HuH-7 (cell line): Measurements from ENCODE around the gene FARSB.

ENCODE experiments used
- DNase-seq: peaks from one replicate; pipeline ENCODE4 v3.0.0; 2011; ENCODE audit warnings: low spot score

FARSB gene

GRCh38 chr2:222548992-222549391 is 106.9 kb downstream of the FARSB start:
- no peak for DNase-seq

DNA sequence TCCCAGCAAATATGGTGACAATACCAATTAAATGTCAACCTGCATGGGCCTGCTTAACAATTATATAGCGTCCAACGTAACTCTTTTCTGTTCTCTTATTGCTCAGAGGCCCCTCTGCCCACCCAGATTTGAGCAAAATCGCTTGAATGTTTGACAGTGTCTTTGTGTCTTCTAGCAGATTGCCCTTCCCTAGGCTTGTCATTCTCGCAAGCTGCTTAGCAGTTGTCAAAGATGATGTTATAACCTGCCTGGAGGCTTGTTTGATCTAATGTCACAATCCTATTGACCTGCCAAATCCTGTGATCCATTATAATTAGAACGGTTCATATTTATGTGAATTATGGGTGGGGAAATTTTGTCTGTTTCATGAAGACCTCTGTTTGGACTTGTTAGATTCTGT is 108.8 kb downstream of the FARSB start:
- no peak for DNase-seq

GRCh38 chr2:222545823-222546795 is 109.8 kb downstream of the FARSB start:
- DNase-seq: no peak

- DNase-seq: no peak
These were observed 111.2 kb downstream of the FARSB start for GRCh38 chr2:222544661-222545060.

DNA sequence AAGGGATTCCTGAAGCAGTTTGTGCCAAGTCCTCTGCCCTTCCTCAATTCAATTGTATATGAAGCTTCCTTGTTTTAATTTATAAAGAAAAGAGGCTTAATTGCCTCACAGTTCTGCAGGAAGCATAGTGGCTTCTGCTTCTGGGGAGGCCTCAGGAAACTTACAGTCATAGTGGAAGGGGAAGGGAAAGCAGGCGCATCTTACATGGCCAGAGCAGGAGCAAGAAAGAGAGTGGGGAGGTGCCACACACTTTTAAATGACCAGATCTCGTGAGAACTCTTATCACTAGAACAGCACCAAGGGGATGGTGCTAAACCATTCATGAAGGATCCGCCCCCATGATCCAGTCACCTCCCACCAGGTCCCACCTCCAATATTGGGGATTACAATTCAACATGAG is 117.4 kb downstream of the FARSB start:
- DNase-seq: no peak

- DNase-seq: no peak
These were observed 120.4 kb downstream of the FARSB start for GRCh38 chr2:222535477-222535876.

DNA sequence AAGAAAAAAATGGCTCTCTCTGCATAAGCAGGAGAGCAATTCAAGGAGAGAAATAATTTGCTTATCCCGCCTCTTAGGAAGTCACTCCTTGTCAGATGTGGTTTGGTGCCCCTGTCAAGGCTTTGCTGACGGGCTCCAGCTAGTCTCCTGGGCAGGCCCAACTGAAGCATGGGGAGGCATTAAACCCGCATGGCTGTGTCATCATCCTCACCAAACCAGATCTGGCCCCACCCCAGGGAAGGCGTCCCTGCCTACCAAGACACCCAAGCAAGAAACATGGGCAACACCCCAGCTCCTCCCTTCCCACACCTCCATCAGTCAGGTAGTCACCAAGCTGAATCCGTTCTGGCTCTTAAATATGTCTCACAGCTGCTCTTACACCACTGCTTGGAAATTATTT is 123.6 kb downstream of the FARSB start:
- no peak for DNase-seq

- DNase-seq: no peak
These were observed 129.2 kb downstream of the FARSB start for GRCh38 chr2:222526480-222527277.

- no peak for DNase-seq
These were observed 130.1 kb downstream of the FARSB start for GRCh38 chr2:222525811-222526210.

DNA sequence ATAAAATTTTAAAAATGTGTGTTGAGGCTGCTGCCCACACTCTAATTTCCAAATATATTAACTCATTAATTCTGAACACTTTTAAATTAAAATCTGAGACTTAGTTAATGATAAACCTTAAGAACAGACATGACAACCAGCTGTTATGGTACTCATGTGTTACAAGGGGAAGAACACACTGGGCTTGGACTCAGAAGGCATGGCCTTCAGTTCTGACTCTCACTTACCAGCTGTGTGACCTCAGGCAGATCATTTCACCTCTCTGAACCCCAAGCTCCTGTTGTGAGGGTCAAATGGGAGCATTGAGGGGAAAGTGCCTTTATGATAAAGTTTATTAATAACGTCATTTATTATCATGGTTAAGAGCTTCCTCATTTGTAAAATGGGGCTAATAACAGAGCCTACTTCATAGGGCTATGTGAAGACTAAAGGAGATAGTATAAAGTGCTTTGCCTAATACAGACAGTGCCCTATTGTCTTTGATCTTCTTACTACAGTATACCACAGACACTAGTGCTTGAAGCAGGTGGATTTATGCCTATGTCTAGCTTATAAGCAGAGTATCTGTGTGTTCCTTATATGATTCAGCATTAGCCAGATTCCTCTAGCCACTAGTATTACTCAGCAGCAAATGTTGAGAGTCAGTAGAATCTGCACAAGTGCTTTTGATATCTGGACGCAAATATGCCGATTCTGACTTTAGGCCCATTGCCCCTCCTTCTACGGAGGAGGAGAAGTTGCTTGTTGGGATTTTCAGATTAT is 131.9 kb downstream of the FARSB start:
- DNase-seq: no peak

- DNase-seq: no peak
These were observed 133.8 kb downstream of the FARSB start for GRCh38 chr2:222522082-222522481.

GRCh38 chr2:222521099-222521498 is 134.8 kb downstream of the FARSB start:
- no peak for DNase-seq
